Sigmoid colon (tissue), 4 donors: Measurements from ENCODE around the gene ARHGEF9.

Source experiments
- CTCF ChIP-seq, 4 experiments: fragments of 450-650 bp in 3 of 4; fragments of 200-600 bp in 1 of 4; IDR thresholded peaks; one replicate each; pipeline ENCODE4 v1.5.1; 2016 to 2019; ENCODE audit warnings: antibody characterized with exemption in 4 of 4, mild to moderate bottlenecking in 3 of 4, moderate library complexity in 2 of 4
- EP300 ChIP-seq, 4 donors: sonication (generic); formaldehyde crosslinking; IDR thresholded peaks; one replicate each; pipeline ENCODE4 v1.6.1; 2017; ENCODE audit warnings: antibody characterized with exemption in 4 of 4
- POLR2A ChIP-seq, 2 donors: fragments of 450-650 bp; IDR thresholded peaks; one replicate each; pipeline ENCODE4 v1.6.1; 2016; ENCODE audit warnings: antibody characterized with exemption in 2 of 2, mild to moderate bottlenecking in 2 of 2, moderate library complexity in 2 of 2
- POLR2AphosphoS5 ChIP-seq, 4 donors: sonication (generic); formaldehyde crosslinking; IDR thresholded peaks; one replicate each; pipeline ENCODE4 v1.6.1; 2017; ENCODE audit warnings: antibody characterized with exemption in 4 of 4

GRCh38 chrX:63755892-63756291 lies 29.1 kb downstream of the ARHGEF9 start:
- TF ChIP-seq POLR2A (IDR thresholded peaks at IDR 0.05): no peak
- no peak for TF ChIP-seq CTCF (IDR thresholded peaks at IDR 0.05)
- no peak for TF ChIP-seq POLR2AphosphoS5 (IDR thresholded peaks at IDR 0.05)
- no peak for TF ChIP-seq EP300 (IDR thresholded peaks at IDR 0.05)
